ENCODE data around the gene CCDC63.

- TF ChIP-seq CTCF (IDR thresholded peaks at IDR 0.05) (no peak), POLR2A (IDR thresholded peaks at IDR 0.05) (no peak)
Measured at GRCh38 chr12:110874781-110875180, 28.0 kb downstream of the CCDC63 start.
